ENCODE data around the gene SNX19. TPM values are rescaled to one million over a fixed set of nuclear protein-coding genes. Genes with fewer than 3 reads are reported as not detected.

SNX19 gene
- total RNA-seq, 1 donor from 2014 or later, result 32.8 TPM

GRCh38 chr11:130832566-130833425 lies 83.5 kb downstream of the SNX19 start:
- no peak overlapping the region for H3K4me2 ChIP-seq
- no peaks in the 10 kb centered on the region for H3F3A ChIP-seq (ENCODE audit: low read depth)
- no peaks in the 10 kb centered on the region for H3K27me3 ChIP-seq
- H3K4me1 ChIP-seq, result no peaks in the 10 kb centered on the region
- Mint-ChIP-seq H3K9me3 (peaks cover 11% of the 10 kb centered on the region), H3K27me3 (ENCODE audit: insufficient read depth, low read depth) (peaks cover 6% of the 10 kb centered on the region), H3K27ac (no peak overlapping the region), H3K4me1 (peaks cover 20% of the 10 kb centered on the region), H3K36me3 (no peaks in the 10 kb centered on the region), H3K4me3 (no peak overlapping the region)
- no peaks in the 10 kb centered on the region for H3K79me2 ChIP-seq (ENCODE audit: low read depth)
- TF ChIP-seq EZH2phosphoT487 (IDR thresholded peaks at IDR 0.05), result no peak
- TF ChIP-seq CTCF (IDR thresholded peaks at IDR 0.05), result no peak
- TF ChIP-seq EZH2 (IDR thresholded peaks at IDR 0.05), result no peak
- H3K9ac ChIP-seq, result no peak overlapping the region
- no peaks in the 10 kb centered on the region for H3K36me3 ChIP-seq
- no peak for DNase-seq (ENCODE audit: low spot score)
- no peak overlapping the region for H2AFZ ChIP-seq (replicated peaks)
- H4K20me1 ChIP-seq (ENCODE audit: low read depth), result no peaks in the 10 kb centered on the region
- H3K27ac ChIP-seq, result no peak overlapping the region
- no peak overlapping the region for H3K4me3 ChIP-seq
- no peaks in the 10 kb centered on the region for H3K9me3 ChIP-seq (ENCODE audit: low read depth)

GRCh38 chr11:130831976-130832375 lies 84.3 kb downstream of the SNX19 start:
- Histone ChIP-seq H3K79me2 (ENCODE audit: low read depth) (no peaks in the 10 kb centered on the region), H2AFZ (replicated peaks) (no peak overlapping the region), H3K4me3 (no peak overlapping the region), H3K9me3 (ENCODE audit: low read depth) (no peaks in the 10 kb centered on the region), H3K4me2 (no peak overlapping the region), H3K27me3 (no peaks in the 10 kb centered on the region), H3K27ac (no peak overlapping the region), H3F3A (ENCODE audit: low read depth) (no peaks in the 10 kb centered on the region), H3K4me1 (no peaks in the 10 kb centered on the region), H3K9ac (no peak overlapping the region), H4K20me1 (ENCODE audit: low read depth) (no peaks in the 10 kb centered on the region), H3K36me3 (no peaks in the 10 kb centered on the region)
- Mint-ChIP-seq H3K9me3 (peaks cover 5% of the 10 kb centered on the region), H3K36me3 (no peaks in the 10 kb centered on the region), H3K4me3 (no peak overlapping the region), H3K4me1 (peaks cover 27% of the 10 kb centered on the region), H3K27me3 (ENCODE audit: insufficient read depth, low read depth) (peaks cover 6% of the 10 kb centered on the region), H3K27ac (peak overlapping the region; percentile 55)
- TF ChIP-seq EZH2 (IDR thresholded peaks at IDR 0.05) (no peak), EZH2phosphoT487 (IDR thresholded peaks at IDR 0.05) (no peak), CTCF (IDR thresholded peaks at IDR 0.05) (no peak)
- DNase-seq (ENCODE audit: low spot score), result no peak

- TF ChIP-seq EZH2 (IDR thresholded peaks at IDR 0.05) (no peak), EZH2phosphoT487 (IDR thresholded peaks at IDR 0.05) (no peak), CTCF (IDR thresholded peaks at IDR 0.05) (no peak)
- no peak overlapping the region for H3K4me3 ChIP-seq
- Mint-ChIP-seq H3K27me3 (ENCODE audit: insufficient read depth, low read depth) (peaks cover 6% of the 10 kb centered on the region), H3K27ac (no peak overlapping the region), H3K9me3 (peaks cover under 1% of the 10 kb centered on the region), H3K4me1 (peaks cover 31% of the 10 kb centered on the region), H3K4me3 (no peak overlapping the region), H3K36me3 (no peaks in the 10 kb centered on the region)
- no peaks in the 10 kb centered on the region for H3F3A ChIP-seq (ENCODE audit: low read depth)
- no peaks in the 10 kb centered on the region for H3K79me2 ChIP-seq (ENCODE audit: low read depth)
- H3K4me2 ChIP-seq, result no peak overlapping the region
- H3K36me3 ChIP-seq, result no peaks in the 10 kb centered on the region
- H3K9me3 ChIP-seq (ENCODE audit: low read depth), result no peaks in the 10 kb centered on the region
- H4K20me1 ChIP-seq (ENCODE audit: low read depth), result no peaks in the 10 kb centered on the region
- H3K9ac ChIP-seq, result no peak overlapping the region
- H3K27ac ChIP-seq, result no peak overlapping the region
- DNase-seq (ENCODE audit: low spot score), result peak; percentile 45
- H2AFZ ChIP-seq (replicated peaks), result no peak overlapping the region
- no peaks in the 10 kb centered on the region for H3K27me3 ChIP-seq
- no peaks in the 10 kb centered on the region for H3K4me1 ChIP-seq
Measured at GRCh38 chr11:130831506-130831905, 84.8 kb downstream of the SNX19 start.

All from neural progenitor cell (in vitro differentiated cells).